Activated CD8-positive, alpha-beta memory T cell treated with anti-CD3 and anti-CD28 coated beads, Interleukin-2, amount 50 U/mL, for 24 hours (primary cell): ENCODE results near the gene SCPEP1.

Experiments
- DNase-seq: peaks from one replicate; pipeline ENCODE4 v3.0.0-alpha.2; 2020; ENCODE audit errors: extremely low read depth

The SCPEP1 gene

GRCh38 chr17:57040571-57040970 is 62.6 kb downstream of the SCPEP1 start:
- DNase-seq: no peak

DNA sequence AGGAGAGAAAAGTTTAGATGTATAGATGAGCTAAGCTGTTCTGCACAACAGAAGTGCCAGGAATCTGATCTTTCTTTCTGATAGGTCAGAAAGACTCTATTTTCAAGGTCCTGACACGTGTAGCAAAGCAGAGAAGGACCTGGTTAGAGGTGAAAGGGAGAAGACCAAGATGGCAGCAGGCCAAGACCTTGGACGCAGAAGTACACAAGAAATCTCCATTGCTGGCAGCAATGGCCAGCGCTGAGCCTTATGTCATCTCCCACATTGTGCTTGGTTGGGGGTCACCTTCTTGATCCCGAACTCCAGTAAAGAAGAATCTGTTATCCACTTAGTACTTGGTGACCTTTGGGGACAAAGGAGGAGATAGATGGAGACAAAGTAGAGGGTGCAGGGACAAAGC is 65.3 kb downstream of the SCPEP1 start:
- DNase-seq: no peak

- DNase-seq: no peak
These were observed 67.3 kb downstream of the SCPEP1 start for GRCh38 chr17:57044976-57045867.

DNA sequence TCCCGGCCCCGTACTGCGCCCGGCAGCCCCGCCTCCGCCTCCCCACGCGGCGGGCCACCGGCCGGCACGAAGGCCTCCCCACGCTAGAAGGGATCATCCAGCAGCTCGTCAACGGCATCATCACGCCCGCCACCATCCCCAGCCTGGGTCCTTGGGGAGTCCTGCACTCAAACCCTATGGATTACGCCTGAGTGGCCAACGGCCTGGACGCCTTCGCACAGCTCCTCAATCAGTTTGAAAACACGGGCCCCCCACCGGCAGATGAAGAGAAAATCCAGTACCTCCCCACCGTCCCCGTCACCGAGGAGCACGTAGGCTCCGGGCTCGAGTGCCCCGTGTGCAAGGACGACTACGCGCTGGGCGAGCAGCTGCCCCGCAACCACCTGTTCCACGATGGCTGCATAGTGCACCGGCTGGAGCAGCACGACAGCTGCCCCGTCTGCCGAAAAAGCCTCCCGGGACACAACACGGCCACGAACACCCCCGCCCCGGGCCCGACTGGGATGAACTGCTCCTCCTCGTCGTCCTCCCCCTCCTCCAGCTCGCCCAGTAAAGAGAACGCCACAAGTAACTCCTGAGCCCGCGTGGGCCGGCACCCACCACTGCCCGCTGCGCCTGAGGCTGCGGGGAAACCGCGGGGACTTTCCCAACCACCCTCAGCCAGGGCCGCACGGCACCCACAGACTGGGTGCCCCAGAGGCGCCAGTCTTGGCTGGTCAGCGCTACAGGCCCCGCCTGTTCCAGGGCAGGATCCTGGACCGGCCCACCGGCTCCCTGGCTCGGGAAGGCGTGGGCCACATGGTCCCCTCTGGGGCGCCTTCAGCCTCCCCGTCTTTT is 68.2 kb downstream of the SCPEP1 start:
- DNase-seq: no peak

GRCh38 chr17:57046749-57047148 is 68.8 kb downstream of the SCPEP1 start:
- no peak for DNase-seq

DNA sequence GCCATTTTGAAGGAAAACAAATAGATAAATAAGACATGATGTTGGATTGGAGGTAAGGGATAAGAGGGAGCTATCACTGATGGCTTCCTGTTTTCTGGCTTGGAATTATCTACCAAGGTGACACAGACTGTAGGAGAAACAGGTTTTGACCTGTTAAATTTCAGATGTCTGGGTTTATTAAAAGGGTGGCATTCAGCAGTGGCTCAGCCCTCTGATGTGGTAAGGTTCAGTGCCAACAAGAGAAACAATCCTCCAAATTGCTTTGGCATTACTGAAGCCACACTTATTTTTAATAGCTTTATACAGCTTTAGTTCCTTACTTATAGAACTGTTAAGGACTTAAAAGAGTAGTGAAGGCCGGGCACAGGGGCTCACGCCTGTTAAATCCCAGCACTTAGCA is 70.2 kb downstream of the SCPEP1 start:
- DNase-seq: no peak

GRCh38 chr17:57050306-57050705 is 72.4 kb downstream of the SCPEP1 start:
- no peak for DNase-seq

GRCh38 chr17:57051886-57052361 is 74.0 kb downstream of the SCPEP1 start:
- DNase-seq: no peak
